NCI-H524 treated with DMSO at 0.1 percent for 48 hours (cell line): ENCODE results near the gene GPR39.

Experiments used
- DNase-seq: peaks from one replicate; lab custom pipeline; 2025; lab: John Stamatoyannopoulos, UW

Gene GPR39

GRCh38 chr2:132605236-132606180 is 188.9 kb downstream of the GPR39 start:
- no peak for DNase-seq

GRCh38 chr2:132606649-132607048 is 190.0 kb downstream of the GPR39 start:
- no peak for DNase-seq

- no peak for DNase-seq
Observed at GRCh38 chr2:132607426-132608090, 191.0 kb downstream of the GPR39 start.

GRCh38 chr2:132608311-132608710 is 191.7 kb downstream of the GPR39 start:
- DNase-seq, result no peak

- no peak for DNase-seq
Observed at GRCh38 chr2:132609101-132609890, 192.7 kb downstream of the GPR39 start.

- no peak for DNase-seq
Observed at GRCh38 chr2:132611719-132612118, 195.1 kb downstream of the GPR39 start.

GRCh38 chr2:132615329-132616085 is 198.9 kb downstream of the GPR39 start:
- no peak for DNase-seq

- no peak for DNase-seq
Observed at GRCh38 chr2:132617989-132618388, 201.4 kb downstream of the GPR39 start.

GRCh38 chr2:132618734-132619133 is 202.1 kb downstream of the GPR39 start:
- DNase-seq, result no peak

- DNase-seq, result no peak
Observed at GRCh38 chr2:132620115-132620514, 203.5 kb downstream of the GPR39 start.

- DNase-seq, result no peak
Observed at GRCh38 chr2:132621131-132621875, 204.7 kb downstream of the GPR39 start.

- DNase-seq, result no peak
Observed at GRCh38 chr2:132623096-132623839, 206.7 kb downstream of the GPR39 start.

GRCh38 chr2:132627536-132627935 is 210.9 kb downstream of the GPR39 start:
- DNase-seq, result no peak

- DNase-seq, result no peak
Observed at GRCh38 chr2:132632000-132632649, 215.5 kb downstream of the GPR39 start.

GRCh38 chr2:132633635-132634034 is 217.0 kb downstream of the GPR39 start:
- no peak for DNase-seq

GRCh38 chr2:132636346-132636745 is 219.7 kb downstream of the GPR39 start:
- no peak for DNase-seq

GRCh38 chr2:132638313-132639040 is 221.9 kb downstream of the GPR39 start:
- DNase-seq, result no peak

- DNase-seq, result no peak
Observed at GRCh38 chr2:132640116-132640515, 223.5 kb downstream of the GPR39 start.

- DNase-seq, result no peak
Observed at GRCh38 chr2:132641819-132642218, 225.2 kb downstream of the GPR39 start.
